ENCODE results near the gene JAK1. TPM values are rescaled to one million over a fixed set of nuclear protein-coding genes. Genes with fewer than 3 reads are reported as not detected.
A peak's percentile ranks its signal among the peaks of the same experiment; 100 is the strongest.

JAK1 gene
- total and polyA plus RNA-seq, 9 of the 15 experiments (the other 6 are each of a cell fraction or from before 2014, with no cell fraction given) = 9.7 to 44.1 (median 42.5) TPM

DNA sequence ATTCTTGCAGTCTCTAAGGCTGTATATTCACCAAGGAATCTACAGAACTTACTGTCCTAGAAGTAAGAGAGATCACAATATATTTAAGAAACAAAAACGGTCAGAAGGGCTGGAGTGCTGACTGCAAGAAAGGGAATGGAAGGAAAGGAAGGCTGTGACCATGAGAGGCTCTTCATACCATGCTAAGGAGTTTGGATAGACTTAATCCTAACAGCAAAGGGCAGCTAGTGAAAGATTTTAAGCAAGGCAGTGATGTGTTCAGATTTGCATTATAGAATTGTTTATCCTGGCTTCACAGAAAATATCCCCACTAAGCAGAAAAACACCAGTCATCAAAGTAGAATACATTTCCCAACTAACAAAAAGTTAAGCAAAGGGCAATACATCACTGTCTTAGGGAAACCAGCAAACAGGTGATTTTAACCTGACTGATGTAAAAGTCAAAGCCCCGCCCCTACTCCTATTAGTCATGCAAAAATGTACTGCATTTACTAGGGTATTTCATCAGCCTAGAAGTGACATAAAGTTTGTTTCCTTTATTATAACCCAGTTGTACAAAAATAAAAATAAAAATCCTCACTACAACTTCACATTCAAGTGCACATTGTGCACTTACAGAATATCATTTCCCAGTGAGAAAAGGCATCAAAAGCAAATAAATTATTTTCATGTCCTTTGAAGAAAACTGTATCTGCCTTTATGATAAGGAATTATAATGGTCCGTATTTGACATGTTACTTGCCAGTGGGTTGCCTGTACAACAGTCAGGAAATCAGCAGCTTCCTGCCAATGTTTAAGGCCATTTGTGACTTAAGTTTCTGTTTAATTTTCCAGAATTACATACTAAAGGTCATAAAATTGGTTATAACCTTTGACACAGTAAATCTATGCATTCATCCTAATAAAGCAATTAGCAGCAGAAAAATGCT, 17.2 kb downstream of the JAK1 start (continued):
- TF ChIP-seq, protein P1, sequence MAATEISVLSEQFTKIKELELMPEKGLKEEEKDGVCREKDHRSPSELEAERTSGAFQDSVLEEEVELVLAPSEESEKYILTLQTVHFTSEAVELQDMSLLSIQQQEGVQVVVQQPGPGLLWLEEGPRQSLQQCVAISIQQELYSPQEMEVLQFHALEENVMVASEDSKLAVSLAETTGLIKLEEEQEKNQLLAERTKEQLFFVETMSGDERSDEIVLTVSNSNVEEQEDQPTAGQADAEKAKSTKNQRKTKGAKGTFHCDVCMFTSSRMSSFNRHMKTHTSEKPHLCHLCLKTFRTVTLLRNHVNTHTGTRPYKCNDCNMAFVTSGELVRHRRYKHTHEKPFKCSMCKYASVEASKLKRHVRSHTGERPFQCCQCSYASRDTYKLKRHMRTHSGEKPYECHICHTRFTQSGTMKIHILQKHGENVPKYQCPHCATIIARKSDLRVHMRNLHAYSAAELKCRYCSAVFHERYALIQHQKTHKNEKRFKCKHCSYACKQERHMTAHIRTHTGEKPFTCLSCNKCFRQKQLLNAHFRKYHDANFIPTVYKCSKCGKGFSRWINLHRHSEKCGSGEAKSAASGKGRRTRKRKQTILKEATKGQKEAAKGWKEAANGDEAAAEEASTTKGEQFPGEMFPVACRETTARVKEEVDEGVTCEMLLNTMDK (IDR thresholded peaks at IDR 0.05; ENCODE audit: borderline replicate concordance, insufficient read depth, low read depth, low read length, poor library complexity, severe bottlenecking) = no peak
- TF ChIP-seq, protein P2, sequence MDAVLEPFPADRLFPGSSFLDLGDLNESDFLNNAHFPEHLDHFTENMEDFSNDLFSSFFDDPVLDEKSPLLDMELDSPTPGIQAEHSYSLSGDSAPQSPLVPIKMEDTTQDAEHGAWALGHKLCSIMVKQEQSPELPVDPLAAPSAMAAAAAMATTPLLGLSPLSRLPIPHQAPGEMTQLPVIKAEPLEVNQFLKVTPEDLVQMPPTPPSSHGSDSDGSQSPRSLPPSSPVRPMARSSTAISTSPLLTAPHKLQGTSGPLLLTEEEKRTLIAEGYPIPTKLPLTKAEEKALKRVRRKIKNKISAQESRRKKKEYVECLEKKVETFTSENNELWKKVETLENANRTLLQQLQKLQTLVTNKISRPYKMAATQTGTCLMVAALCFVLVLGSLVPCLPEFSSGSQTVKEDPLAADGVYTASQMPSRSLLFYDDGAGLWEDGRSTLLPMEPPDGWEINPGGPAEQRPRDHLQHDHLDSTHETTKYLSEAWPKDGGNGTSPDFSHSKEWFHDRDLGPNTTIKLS (IDR thresholded peaks at IDR 0.05; ENCODE audit: borderline replicate concordance, low read depth) = no peak
- TF ChIP-seq, protein P3, sequence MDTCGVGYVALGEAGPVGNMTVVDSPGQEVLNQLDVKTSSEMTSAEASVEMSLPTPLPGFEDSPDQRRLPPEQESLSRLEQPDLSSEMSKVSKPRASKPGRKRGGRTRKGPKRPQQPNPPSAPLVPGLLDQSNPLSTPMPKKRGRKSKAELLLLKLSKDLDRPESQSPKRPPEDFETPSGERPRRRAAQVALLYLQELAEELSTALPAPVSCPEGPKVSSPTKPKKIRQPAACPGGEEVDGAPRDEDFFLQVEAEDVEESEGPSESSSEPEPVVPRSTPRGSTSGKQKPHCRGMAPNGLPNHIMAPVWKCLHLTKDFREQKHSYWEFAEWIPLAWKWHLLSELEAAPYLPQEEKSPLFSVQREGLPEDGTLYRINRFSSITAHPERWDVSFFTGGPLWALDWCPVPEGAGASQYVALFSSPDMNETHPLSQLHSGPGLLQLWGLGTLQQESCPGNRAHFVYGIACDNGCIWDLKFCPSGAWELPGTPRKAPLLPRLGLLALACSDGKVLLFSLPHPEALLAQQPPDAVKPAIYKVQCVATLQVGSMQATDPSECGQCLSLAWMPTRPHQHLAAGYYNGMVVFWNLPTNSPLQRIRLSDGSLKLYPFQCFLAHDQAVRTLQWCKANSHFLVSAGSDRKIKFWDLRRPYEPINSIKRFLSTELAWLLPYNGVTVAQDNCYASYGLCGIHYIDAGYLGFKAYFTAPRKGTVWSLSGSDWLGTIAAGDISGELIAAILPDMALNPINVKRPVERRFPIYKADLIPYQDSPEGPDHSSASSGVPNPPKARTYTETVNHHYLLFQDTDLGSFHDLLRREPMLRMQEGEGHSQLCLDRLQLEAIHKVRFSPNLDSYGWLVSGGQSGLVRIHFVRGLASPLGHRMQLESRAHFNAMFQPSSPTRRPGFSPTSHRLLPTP (IDR thresholded peaks at IDR 0.05; ENCODE audit: borderline replicate concordance, extremely low read depth, insufficient read length) = no peak
- TF ChIP-seq, protein P4, sequence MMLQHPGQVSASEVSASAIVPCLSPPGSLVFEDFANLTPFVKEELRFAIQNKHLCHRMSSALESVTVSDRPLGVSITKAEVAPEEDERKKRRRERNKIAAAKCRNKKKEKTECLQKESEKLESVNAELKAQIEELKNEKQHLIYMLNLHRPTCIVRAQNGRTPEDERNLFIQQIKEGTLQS (IDR thresholded peaks at IDR 0.05) = peak; percentile 92
- TF ChIP-seq, protein P4 (CRISPR knock-in tag; conservative IDR thresholded peaks at IDR 0.05) = no peak
- no peak for TF ChIP-seq NR2C2 (CRISPR knock-in tag; IDR thresholded peaks at IDR 0.05)
- no peak for TF ChIP-seq NR2C2 (tag; IDR thresholded peaks at IDR 0.05)
- TF ChIP-seq KDM2B (CRISPR knock-in tag; IDR thresholded peaks at IDR 0.05) = no peak
- TF ChIP-seq GABPA (tag; conservative IDR thresholded peaks at IDR 0.05; ENCODE audit: low read depth) = 0 out of 2 replicates have a peak, but pooled peaks have one; percentile 23
- no peak for TF ChIP-seq RAD51 (IDR thresholded peaks at IDR 0.05; ENCODE audit: borderline replicate concordance, low read depth)
- TF ChIP-seq, protein P5, sequence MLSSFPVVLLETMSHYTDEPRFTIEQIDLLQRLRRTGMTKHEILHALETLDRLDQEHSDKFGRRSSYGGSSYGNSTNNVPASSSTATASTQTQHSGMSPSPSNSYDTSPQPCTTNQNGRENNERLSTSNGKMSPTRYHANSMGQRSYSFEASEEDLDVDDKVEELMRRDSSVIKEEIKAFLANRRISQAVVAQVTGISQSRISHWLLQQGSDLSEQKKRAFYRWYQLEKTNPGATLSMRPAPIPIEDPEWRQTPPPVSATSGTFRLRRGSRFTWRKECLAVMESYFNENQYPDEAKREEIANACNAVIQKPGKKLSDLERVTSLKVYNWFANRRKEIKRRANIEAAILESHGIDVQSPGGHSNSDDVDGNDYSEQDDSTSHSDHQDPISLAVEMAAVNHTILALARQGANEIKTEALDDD (IDR thresholded peaks at IDR 0.05) = peak; percentile 24; the same call in 1 of the 2 replicates
- TF ChIP-seq, protein P6, sequence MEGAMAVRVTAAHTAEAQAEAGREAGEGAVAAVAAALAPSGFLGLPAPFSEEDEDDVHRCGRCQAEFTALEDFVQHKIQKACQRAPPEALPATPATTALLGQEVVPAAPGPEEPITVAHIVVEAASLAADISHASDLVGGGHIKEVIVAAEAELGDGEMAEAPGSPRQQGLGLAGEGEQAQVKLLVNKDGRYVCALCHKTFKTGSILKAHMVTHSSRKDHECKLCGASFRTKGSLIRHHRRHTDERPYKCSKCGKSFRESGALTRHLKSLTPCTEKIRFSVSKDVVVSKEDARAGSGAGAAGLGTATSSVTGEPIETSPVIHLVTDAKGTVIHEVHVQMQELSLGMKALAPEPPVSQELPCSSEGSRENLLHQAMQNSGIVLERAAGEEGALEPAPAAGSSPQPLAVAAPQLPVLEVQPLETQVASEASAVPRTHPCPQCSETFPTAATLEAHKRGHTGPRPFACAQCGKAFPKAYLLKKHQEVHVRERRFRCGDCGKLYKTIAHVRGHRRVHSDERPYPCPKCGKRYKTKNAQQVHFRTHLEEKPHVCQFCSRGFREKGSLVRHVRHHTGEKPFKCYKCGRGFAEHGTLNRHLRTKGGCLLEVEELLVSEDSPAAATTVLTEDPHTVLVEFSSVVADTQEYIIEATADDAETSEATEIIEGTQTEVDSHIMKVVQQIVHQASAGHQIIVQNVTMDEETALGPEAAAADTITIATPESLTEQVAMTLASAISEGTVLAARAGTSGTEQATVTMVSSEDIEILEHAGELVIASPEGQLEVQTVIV (CRISPR knock-in tag; IDR thresholded peaks at IDR 0.05; ENCODE audit: borderline replicate concordance) = no peak
- no peak for TF ChIP-seq POU5F1 (IDR thresholded peaks at IDR 0.05; ENCODE audit: borderline replicate concordance, low read depth, low read length, partially characterized antibody)

Measured in K562 (cell line).